Measurements from ENCODE around the gene PCDHA7.
"Not testable (repeated sequence)": the region's sequence is repeated elsewhere in the genome, so short reads cannot be mapped to it uniquely, and the experiment has no call there.

The PCDHA7 gene

GRCh38 chr5:140801494-140801841, 32.6 kb upstream of the PCDHA7 start:
- H3K4me3 ChIP-seq (ENCODE audit: low read length) = peak overlapping the region; percentile 69
- H3K36me3 ChIP-seq (ENCODE audit: control insufficient read depth, insufficient read depth, low read length, severe bottlenecking) = no peaks in the 10 kb centered on the region
- no peak overlapping the region for H3K9ac ChIP-seq (ENCODE audit: low read length)
- H3K9me3 ChIP-seq (ENCODE audit: control insufficient read depth, low read length) = peaks cover 31% of the 10 kb centered on the region
- DNase-seq (ENCODE audit: low read depth) = no peak
- H3K4me1 ChIP-seq (ENCODE audit: control insufficient read depth, insufficient read depth, low read length) = no peaks in the 10 kb centered on the region
- H3K27me3 ChIP-seq (replicated peaks; ENCODE audit: control insufficient read depth, insufficient read depth, low read length) = no peaks in the 10 kb centered on the region

GRCh38 chr5:140802381-140802780, 31.7 kb upstream of the PCDHA7 start:
- peaks cover 33% of the 10 kb centered on the region for H3K9me3 ChIP-seq (ENCODE audit: control insufficient read depth, low read length)
- not testable (repeated sequence) for H3K4me1 ChIP-seq (ENCODE audit: control insufficient read depth, insufficient read depth, low read length); H3K27me3 ChIP-seq (replicated peaks; ENCODE audit: control insufficient read depth, insufficient read depth, low read length); H3K9ac ChIP-seq (ENCODE audit: low read length); DNase-seq (ENCODE audit: low read depth); H3K4me3 ChIP-seq (ENCODE audit: low read length); H3K36me3 ChIP-seq (ENCODE audit: control insufficient read depth, insufficient read depth, low read length, severe bottlenecking)

- no peak for DNase-seq (ENCODE audit: low read depth)
- peaks cover 33% of the 10 kb centered on the region for H3K9me3 ChIP-seq (ENCODE audit: control insufficient read depth, low read length)
- H3K4me3 ChIP-seq (ENCODE audit: low read length) = no peak overlapping the region
- H3K27me3 ChIP-seq (replicated peaks; ENCODE audit: control insufficient read depth, insufficient read depth, low read length) = no peaks in the 10 kb centered on the region
- H3K4me1 ChIP-seq (ENCODE audit: control insufficient read depth, insufficient read depth, low read length) = no peaks in the 10 kb centered on the region
- no peak overlapping the region for H3K9ac ChIP-seq (ENCODE audit: low read length)
- no peaks in the 10 kb centered on the region for H3K36me3 ChIP-seq (ENCODE audit: control insufficient read depth, insufficient read depth, low read length, severe bottlenecking)
These were observed 31.2 kb upstream of the PCDHA7 start for GRCh38 chr5:140802781-140803271.

GRCh38 chr5:140806834-140807775, 27.0 kb upstream of the PCDHA7 start, which contains the start of gene PCDHA4:
Gene PCDHA4 (plus strand): TSS chr5:140807068.
- H3K4me1 ChIP-seq (ENCODE audit: control insufficient read depth, insufficient read depth, low read length) = no peaks in the 10 kb centered on the region
- H3K27me3 ChIP-seq (replicated peaks; ENCODE audit: control insufficient read depth, insufficient read depth, low read length) = no peaks in the 10 kb centered on the region
- DNase-seq (ENCODE audit: low read depth) = no peak
- peak within 1 kb of the TSS; percentile 67 for H3K4me3 ChIP-seq (ENCODE audit: low read length)
- H3K9me3 ChIP-seq (ENCODE audit: control insufficient read depth, low read length) = peaks cover 24% of the 10 kb centered on the region
- no peaks in the 10 kb centered on the region for H3K36me3 ChIP-seq (ENCODE audit: control insufficient read depth, insufficient read depth, low read length, severe bottlenecking)
- no peak within 1 kb of the TSS for H3K9ac ChIP-seq (ENCODE audit: low read length)

GRCh38 chr5:140808241-140808888, 25.7 kb upstream of the PCDHA7 start:
- not testable (repeated sequence) for H3K36me3 ChIP-seq (ENCODE audit: control insufficient read depth, insufficient read depth, low read length, severe bottlenecking); H3K4me1 ChIP-seq (ENCODE audit: control insufficient read depth, insufficient read depth, low read length); H3K27me3 ChIP-seq (replicated peaks; ENCODE audit: control insufficient read depth, insufficient read depth, low read length); H3K4me3 ChIP-seq (ENCODE audit: low read length); H3K9ac ChIP-seq (ENCODE audit: low read length); DNase-seq (ENCODE audit: low read depth)
- H3K9me3 ChIP-seq (ENCODE audit: control insufficient read depth, low read length) = peaks cover 17% of the 10 kb centered on the region

- Histone ChIP-seq H3K4me3 (ENCODE audit: low read length) (no peak overlapping the region), H3K36me3 (ENCODE audit: control insufficient read depth, insufficient read depth, low read length, severe bottlenecking) (no peaks in the 10 kb centered on the region), H3K4me1 (ENCODE audit: control insufficient read depth, insufficient read depth, low read length) (no peaks in the 10 kb centered on the region), H3K9me3 (ENCODE audit: control insufficient read depth, low read length) (peaks cover 17% of the 10 kb centered on the region), H3K9ac (ENCODE audit: low read length) (no peak overlapping the region), H3K27me3 (replicated peaks; ENCODE audit: control insufficient read depth, insufficient read depth, low read length) (no peaks in the 10 kb centered on the region)
- DNase-seq (ENCODE audit: low read depth) = no peak
These were observed 25.2 kb upstream of the PCDHA7 start for GRCh38 chr5:140808889-140809291.

GRCh38 chr5:140821375-140822280, 12.4 kb upstream of the PCDHA7 start, which contains the start of gene PCDHA5:
Gene PCDHA5 (plus strand): TSS chr5:140821613.
- Histone ChIP-seq H3K27me3 (replicated peaks; ENCODE audit: control insufficient read depth, insufficient read depth, low read length) (no peaks in the 10 kb centered on the region), H3K4me3 (ENCODE audit: low read length) (no peak within 1 kb of the TSS), H3K9me3 (ENCODE audit: control insufficient read depth, low read length) (peaks cover 9% of the 10 kb centered on the region), H3K9ac (ENCODE audit: low read length) (no peak within 1 kb of the TSS), H3K36me3 (ENCODE audit: control insufficient read depth, insufficient read depth, low read length, severe bottlenecking) (no peaks in the 10 kb centered on the region), H3K4me1 (ENCODE audit: control insufficient read depth, insufficient read depth, low read length) (no peaks in the 10 kb centered on the region)
- peak; percentile 43 for DNase-seq (ENCODE audit: low read depth)

- H3K4me3 ChIP-seq (ENCODE audit: low read length) = no peak overlapping the region
- no peaks in the 10 kb centered on the region for H3K27me3 ChIP-seq (replicated peaks; ENCODE audit: control insufficient read depth, insufficient read depth, low read length)
These were observed 11.8 kb upstream of the PCDHA7 start for GRCh38 chr5:140822281-140822629.

GRCh38 chr5:140822969-140823368, 11.1 kb upstream of the PCDHA7 start:
- not testable (repeated sequence) for DNase-seq (ENCODE audit: low read depth); H3K9me3 ChIP-seq (ENCODE audit: control insufficient read depth, low read length); H3K4me1 ChIP-seq (ENCODE audit: control insufficient read depth, insufficient read depth, low read length); H3K4me3 ChIP-seq (ENCODE audit: low read length); H3K27me3 ChIP-seq (replicated peaks; ENCODE audit: control insufficient read depth, insufficient read depth, low read length); H3K9ac ChIP-seq (ENCODE audit: low read length); H3K36me3 ChIP-seq (ENCODE audit: control insufficient read depth, insufficient read depth, low read length, severe bottlenecking)

More at GRCh38 chr5:140822281-140822629, 11.8 kb upstream of the PCDHA7 start:
- Histone ChIP-seq H3K36me3 (ENCODE audit: control insufficient read depth, insufficient read depth, low read length, severe bottlenecking) (no peaks in the 10 kb centered on the region), H3K4me1 (ENCODE audit: control insufficient read depth, insufficient read depth, low read length) (no peaks in the 10 kb centered on the region), H3K9me3 (ENCODE audit: control insufficient read depth, low read length) (peaks cover 6% of the 10 kb centered on the region), H3K9ac (ENCODE audit: low read length) (no peak overlapping the region)
- DNase-seq (ENCODE audit: low read depth) = no peak

- H3K9me3 ChIP-seq (ENCODE audit: control insufficient read depth, low read length) = peaks cover 2% of the 10 kb centered on the region
- DNase-seq (ENCODE audit: low read depth) = no peak
- H3K27me3 ChIP-seq (replicated peaks; ENCODE audit: control insufficient read depth, insufficient read depth, low read length) = no peaks in the 10 kb centered on the region
- no peak overlapping the region for H3K4me3 ChIP-seq (ENCODE audit: low read length)
- no peaks in the 10 kb centered on the region for H3K36me3 ChIP-seq (ENCODE audit: control insufficient read depth, insufficient read depth, low read length, severe bottlenecking)
- no peaks in the 10 kb centered on the region for H3K4me1 ChIP-seq (ENCODE audit: control insufficient read depth, insufficient read depth, low read length)
- no peak overlapping the region for H3K9ac ChIP-seq (ENCODE audit: low read length)
These were observed 10.6 kb upstream of the PCDHA7 start for GRCh38 chr5:140823475-140823874.
